H7 (cell line): ENCODE results near the gene POLG. TPM values are rescaled to one million over a fixed set of nuclear protein-coding genes. Genes with fewer than 3 reads are reported as not detected.
A peak's percentile ranks its signal among the peaks of the same experiment; 100 is the strongest.

Experiments
- DNase-seq: peaks from one replicate; pipeline ENCODE4 v3.0.0; 2012
- H3K27me3 ChIP-seq: 2 replicates; pipeline ENCODE4 v1.6.0; 2011; ENCODE audit warnings: mild to moderate bottlenecking, low read length; ENCODE audit not compliant: control insufficient read depth, insufficient read depth
- H3K36me3 ChIP-seq: replicated peaks from 2 replicates; pipeline ENCODE4 v1.5.1; 2011; ENCODE audit warnings: low read length; ENCODE audit not compliant: control insufficient read depth, insufficient read depth
- H3K4me3 ChIP-seq: 2 replicates; pipeline ENCODE4 v1.5.1; 2011; ENCODE audit warnings: low read depth, mild to moderate bottlenecking, control low read depth, low read length, moderate library complexity; ENCODE audit not compliant: insufficient read depth
- total RNA-seq: library from RNA; depleted of rRNA; stranded (reverse); fragments of >200 nt; shearing (Covaris generic); gene quantifications from 2 replicates; pipeline ENCODE4 v1.2.3, GENCODE V29; 2014

POLG gene
- total RNA-seq, 1 experiment from 2014 or later = 79.4 TPM

- DNase-seq = peak; percentile 85
- peaks cover 1% of the 10 kb centered on the region; the same call in 1 of the 2 replicates for H3K27me3 ChIP-seq
- no peak overlapping the region for H3K4me3 ChIP-seq
- no peaks in the 10 kb centered on the region for H3K36me3 ChIP-seq
Measured at GRCh38 chr15:89346516-89347231, 12.1 kb upstream of the POLG start.

- Histone ChIP-seq H3K4me3 (no peak overlapping the region), H3K27me3 (peaks cover 3% of the 10 kb centered on the region), H3K36me3 (no peaks in the 10 kb centered on the region)
- DNase-seq = no peak
Measured at GRCh38 chr15:89345248-89345647, 10.6 kb upstream of the POLG start.

GRCh38 chr15:89342840-89343239 lies 8.2 kb upstream of the POLG start:
- H3K4me3 ChIP-seq = no peak overlapping the region
- no peaks in the 10 kb centered on the region for H3K36me3 ChIP-seq
- H3K27me3 ChIP-seq = peaks cover 3% of the 10 kb centered on the region
- no peak for DNase-seq

- no peak for DNase-seq
- Histone ChIP-seq H3K36me3 (no peaks in the 10 kb centered on the region), H3K27me3 (peaks cover 1% of the 10 kb centered on the region; the same call in 1 of the 2 replicates), H3K4me3 (no peak overlapping the region)
Measured at GRCh38 chr15:89341316-89342005, 6.8 kb upstream of the POLG start.

- peaks cover 4% of the 10 kb centered on the region for H3K27me3 ChIP-seq
- DNase-seq = no peak
Measured at GRCh38 chr15:89340573-89340972, 5.9 kb upstream of the POLG start.

GRCh38 chr15:89338036-89338435 lies 3.4 kb upstream of the POLG start:
- Histone ChIP-seq H3K36me3 (no peaks in the 10 kb centered on the region), H3K27me3 (peaks cover 7% of the 10 kb centered on the region), H3K4me3 (no peak overlapping the region)
- no peak for DNase-seq

More at GRCh38 chr15:89340573-89340972, 5.9 kb upstream of the POLG start:
- H3K36me3 ChIP-seq = no peaks in the 10 kb centered on the region
- H3K4me3 ChIP-seq = no peak overlapping the region

- H3K36me3 ChIP-seq = peaks cover 20% of the 10 kb centered on the region
- H3K27me3 ChIP-seq = peaks cover 6% of the 10 kb centered on the region
- peak overlapping the region; percentile 89 for H3K4me3 ChIP-seq
- peak; percentile 62 for DNase-seq
Measured at GRCh38 chr15:89335298-89336041, 846 bp upstream of the POLG start.

GRCh38 chr15:89333959-89334509 lies 590 bp downstream of the POLG start:
- Histone ChIP-seq H3K27me3 (peaks cover 6% of the 10 kb centered on the region), H3K36me3 (peaks cover 32% of the 10 kb centered on the region), H3K4me3 (peak overlapping the region; percentile 89)
- DNase-seq = no peak

GRCh38 chr15:89333011-89333860 lies 1.4 kb downstream of the POLG start:
- Histone ChIP-seq H3K4me3 (peak overlapping the region; percentile 89), H3K27me3 (peaks cover 6% of the 10 kb centered on the region), H3K36me3 (peaks cover 39% of the 10 kb centered on the region)
- peak; percentile 63 for DNase-seq

GRCh38 chr15:89332446-89332845 lies 2.2 kb downstream of the POLG start:
- peaks cover 6% of the 10 kb centered on the region for H3K27me3 ChIP-seq
- peak; percentile 92 for DNase-seq
- peaks cover 46% of the 10 kb centered on the region for H3K36me3 ChIP-seq
- no peak overlapping the region; the same call in 1 of the 2 replicates for H3K4me3 ChIP-seq

- peak; percentile 31 for DNase-seq
- peaks cover 6% of the 10 kb centered on the region for H3K27me3 ChIP-seq
- peaks cover 60% of the 10 kb centered on the region for H3K36me3 ChIP-seq
- no peak overlapping the region for H3K4me3 ChIP-seq
Measured at GRCh38 chr15:89330881-89331595, 3.6 kb downstream of the POLG start.

GRCh38 chr15:89330119-89330518 lies 4.5 kb downstream of the POLG start:
- DNase-seq = no peak
- H3K27me3 ChIP-seq = no peaks in the 10 kb centered on the region
- peaks cover 68% of the 10 kb centered on the region for H3K36me3 ChIP-seq
- no peak overlapping the region for H3K4me3 ChIP-seq

- H3K4me3 ChIP-seq = no peak overlapping the region
- peaks cover 73% of the 10 kb centered on the region for H3K36me3 ChIP-seq
- H3K27me3 ChIP-seq = no peaks in the 10 kb centered on the region
- DNase-seq = no peak
Measured at GRCh38 chr15:89329329-89330084, 5.1 kb downstream of the POLG start.
